Stimulated activated CD4-positive, alpha-beta T cell treated with anti-CD3 and anti-CD28 coated beads, Interleukin-15, amount 100 ng/mL, for 1 hour (primary cell): ENCODE data around the gene GSTM5.
"Not testable (repeated sequence)": the region's sequence is repeated elsewhere in the genome, so short reads cannot be mapped to it uniquely, and the experiment has no call there.

Source experiments
- DNase-seq, 2 donors: peaks; one replicate each; pipeline ENCODE4 v3.0.0-alpha.2; 2020; ENCODE audit warnings: low read depth in 1 of 2, low spot score in 1 of 2

The GSTM5 gene

GRCh38 chr1:109760581-109761226, 48.7 kb downstream of the GSTM5 start:
- no peak for DNase-seq

- DNase-seq = no peak
These were observed 49.4 kb downstream of the GSTM5 start for GRCh38 chr1:109761227-109762038.

GRCh38 chr1:109762039-109762585, 50.1 kb downstream of the GSTM5 start:
- no peak for DNase-seq

DNA sequence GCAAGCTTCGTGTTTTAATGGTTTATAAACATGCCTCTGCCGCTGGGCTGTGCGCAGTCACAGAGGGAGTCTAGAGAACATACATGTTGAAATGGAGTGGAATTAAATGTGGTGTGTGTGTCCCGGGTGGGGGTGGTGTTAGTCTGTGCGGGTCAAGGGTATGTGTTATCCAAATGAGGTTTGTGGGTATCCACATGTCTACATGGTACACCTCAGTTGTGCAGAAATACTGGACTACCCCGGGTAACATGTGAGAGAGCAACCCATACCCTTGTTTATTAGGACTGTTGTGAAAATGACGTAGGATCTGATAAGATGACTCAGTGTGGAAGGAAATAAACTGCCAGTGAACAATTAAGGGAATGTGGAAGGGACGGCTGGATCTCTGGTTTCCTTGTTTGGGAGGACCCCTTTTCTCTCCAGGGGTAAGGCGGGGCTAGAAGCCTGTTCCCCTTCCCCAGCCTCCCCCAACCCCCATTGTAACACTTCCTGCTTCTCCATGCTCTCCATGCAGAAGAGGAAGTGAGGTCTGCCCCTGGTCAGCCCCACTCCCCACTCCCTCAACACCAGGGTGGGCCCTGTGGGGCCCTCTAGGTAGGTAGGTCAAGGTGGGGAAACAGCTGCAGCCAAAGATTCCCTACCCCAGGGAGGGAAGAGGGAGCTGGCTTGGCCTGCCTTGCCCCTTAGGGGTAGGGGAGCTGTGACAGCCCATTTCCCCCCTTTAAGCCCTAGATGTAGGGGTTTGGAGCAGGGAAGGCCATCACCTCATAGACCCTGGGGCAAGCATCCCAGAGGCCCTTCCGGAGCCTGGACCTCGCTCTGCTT, 51.0 kb downstream of the GSTM5 start:
- no peak for DNase-seq

DNA sequence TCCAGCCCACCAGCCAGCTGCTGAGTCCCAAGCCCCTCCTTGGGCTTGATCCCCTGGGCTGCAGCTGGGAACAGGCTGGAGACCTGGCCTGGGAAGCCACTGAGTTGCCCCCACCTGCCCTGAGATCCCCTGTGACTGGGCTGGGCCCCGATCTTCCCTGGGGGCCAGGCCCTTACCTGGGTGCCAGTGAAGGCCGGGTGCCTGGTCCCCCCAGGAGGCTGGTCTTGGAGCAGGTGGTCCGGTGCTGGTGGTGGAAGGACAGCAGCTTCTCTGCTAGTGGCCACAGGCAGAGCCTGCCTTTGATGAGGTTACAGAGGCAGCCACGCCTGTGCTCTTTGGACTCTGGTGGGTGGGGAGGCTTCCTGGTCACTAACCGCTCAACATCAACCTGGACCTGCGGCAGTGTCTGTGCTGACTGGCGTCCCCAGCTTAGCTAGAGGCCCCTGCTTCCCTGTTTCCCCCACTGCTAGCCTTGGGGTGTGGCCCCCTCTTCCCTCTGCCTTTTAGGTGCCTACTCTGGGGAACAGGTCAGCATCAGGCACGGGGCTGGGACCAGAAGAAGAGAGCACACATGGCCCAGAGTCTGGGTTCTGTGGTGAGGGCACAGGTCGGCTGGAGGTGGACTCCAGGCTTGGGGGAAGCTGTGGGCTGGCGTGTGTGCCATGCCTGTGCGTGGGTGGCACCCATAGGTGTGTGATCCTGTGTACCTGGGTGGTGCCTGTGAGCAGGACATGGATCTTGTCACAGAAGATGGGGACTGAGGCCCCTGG, 51.8 kb downstream of the GSTM5 start, which contains the start of gene EPS8L3:
Gene EPS8L3 (minus strand): TSS at position 278 of the 770 bp plus-strand sequence. CDS start 2,174 bp downstream, outside the sequence.
- DNase-seq = no peak

DNA sequence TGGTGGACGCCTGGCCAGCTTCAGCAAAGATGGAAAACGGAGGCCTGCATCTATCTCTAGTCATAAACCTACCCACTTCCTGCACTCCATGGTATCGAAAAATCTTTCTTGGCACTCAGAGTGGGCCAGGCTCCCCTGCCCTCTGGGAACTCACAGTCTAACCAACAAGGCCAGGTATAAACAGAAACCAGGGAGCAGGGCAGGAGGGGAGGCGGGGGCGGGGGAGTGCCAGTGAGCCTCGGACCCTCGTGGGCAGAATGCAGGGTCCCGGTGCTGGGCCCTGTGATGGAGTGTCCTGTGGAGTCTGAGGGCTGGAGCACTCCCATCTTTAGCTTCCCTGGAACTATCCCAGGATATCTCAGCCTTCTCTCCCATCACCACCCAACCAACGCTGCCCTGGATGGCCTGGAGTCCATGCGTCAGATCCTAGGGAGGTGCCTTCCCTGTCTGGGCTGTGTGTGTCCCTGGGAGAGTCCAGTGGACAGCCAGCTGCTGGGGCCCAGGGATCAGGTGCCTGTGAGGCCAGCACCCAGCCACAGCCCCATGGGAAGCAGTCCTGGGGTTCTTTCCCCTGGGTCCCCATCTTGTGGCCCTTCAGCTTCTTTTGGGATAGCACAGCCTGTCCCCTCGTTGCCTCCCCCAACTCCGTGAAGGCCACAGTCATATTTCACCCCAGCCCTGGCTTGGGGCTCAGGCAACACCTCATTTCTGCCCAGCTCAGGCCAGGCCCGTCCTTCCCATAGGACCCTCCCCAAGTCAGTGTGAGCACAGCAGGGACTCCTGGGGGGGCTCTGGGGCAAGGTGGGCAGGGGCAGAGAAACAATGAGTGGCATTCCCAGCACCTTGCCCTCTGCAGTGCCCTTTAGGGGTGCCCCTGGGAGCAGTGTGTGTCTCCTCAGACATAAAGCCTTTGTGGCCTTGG, 52.8 kb downstream of the GSTM5 start:
- no peak for DNase-seq

DNA sequence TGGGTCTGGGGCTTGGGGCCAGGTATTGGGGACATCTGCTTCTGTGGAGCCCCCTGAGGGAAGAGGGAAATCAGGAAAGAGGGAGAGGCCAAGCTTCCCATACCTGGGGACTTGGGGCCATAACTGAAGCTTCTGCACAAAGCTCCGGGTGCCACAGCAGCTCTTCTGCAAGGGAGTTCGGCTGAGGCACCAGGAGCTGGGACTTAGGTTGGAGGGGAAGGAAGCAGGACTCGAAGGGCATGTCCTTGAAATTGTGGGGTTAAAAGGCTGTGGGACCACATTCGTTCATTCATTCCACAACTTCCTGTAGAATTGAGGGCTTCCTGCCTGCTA, 53.4 kb downstream of the GSTM5 start:
- no peak for DNase-seq

DNA sequence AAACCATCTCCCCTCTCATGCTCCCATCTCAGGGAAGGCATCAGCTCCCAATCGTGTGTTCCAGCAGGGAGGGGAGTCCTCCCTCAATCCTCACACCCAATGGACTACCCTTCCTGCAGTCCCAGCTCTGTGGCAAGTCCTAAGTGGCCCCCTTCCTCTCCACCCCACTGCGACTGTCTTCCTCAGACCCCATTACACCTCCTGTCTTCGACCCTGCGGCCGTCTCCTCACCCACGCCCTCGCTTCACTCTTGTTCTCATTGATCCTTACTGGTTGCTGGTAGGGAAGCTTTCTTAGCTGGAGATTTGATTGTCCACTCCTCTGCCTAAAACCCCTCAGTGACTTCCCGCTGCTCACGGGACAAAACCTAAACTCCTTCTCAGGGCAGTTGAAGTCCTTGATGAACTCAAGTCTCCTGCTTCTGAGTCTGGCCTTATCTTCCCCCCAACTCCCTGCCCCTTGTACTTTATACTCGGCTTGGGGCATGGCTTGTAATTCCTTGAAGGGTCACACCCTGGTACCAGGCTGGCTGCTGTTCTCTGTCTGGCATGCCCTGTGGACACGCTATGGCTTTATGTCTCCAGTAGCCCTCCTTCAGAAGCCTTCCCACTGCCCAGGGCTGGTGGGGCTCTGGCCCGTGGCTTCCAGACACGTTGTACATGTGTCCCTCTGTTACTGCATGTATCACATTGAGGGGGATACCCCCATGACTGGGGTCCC, 54.0 kb downstream of the GSTM5 start:
- no peak for DNase-seq

DNA sequence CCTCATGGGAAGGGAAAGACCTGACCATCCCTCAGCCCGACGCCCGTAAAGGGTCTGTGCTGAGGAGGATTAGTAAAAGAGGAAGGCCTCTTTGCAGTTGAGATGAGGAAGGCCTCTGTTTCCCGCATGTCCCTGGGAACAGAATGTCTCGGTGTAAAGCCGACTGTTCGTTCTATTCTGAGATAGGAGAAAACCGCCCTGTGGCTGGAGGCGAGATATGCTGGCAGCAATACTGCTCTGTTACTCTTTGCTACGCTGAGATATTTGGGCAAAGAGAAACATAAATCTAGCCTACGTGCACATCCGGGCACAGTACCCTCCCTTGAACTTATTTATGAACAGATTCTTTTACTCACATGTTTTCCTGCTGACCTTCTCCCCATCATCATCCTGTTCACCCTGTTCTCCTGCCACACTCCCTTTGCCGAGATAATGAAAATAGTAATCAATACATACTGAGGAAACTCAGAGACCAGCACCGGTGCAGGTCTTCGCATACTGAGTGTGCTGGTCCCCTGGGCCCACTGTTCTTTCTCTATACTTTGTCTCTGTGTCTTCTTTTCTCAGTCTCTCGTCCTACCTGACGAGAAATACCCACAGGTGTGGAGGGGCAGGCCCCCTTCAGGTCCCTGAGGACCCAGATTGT, 55.1 kb downstream of the GSTM5 start:
- not testable (repeated sequence) for DNase-seq
